K562 (cell line): Measurements from ENCODE around the gene CEP68. TPM values are rescaled to one million over a fixed set of nuclear protein-coding genes. Genes with fewer than 3 reads are reported as not detected.

Source experiments
- BACH1 ChIP-seq: fragments of 200-800 bp; sonication (Bioruptor generic); IDR thresholded peaks from 2 replicates; pipeline ENCODE4 v1.6.1; 2016; ENCODE audit warnings: missing genetic modification characterization, missing compliant biosample characterization
- BRD9 ChIP-seq: fragments of 450-650 bp; IDR thresholded peaks from 2 replicates; pipeline ENCODE4 v1.6.1; 2018; ENCODE audit warnings: low read depth; ENCODE audit not compliant: partially characterized antibody
- FOXM1 ChIP-seq, 2 experiments: fragments of 450-650 bp in 1 of 2; sonication (generic) in 1 of 2; formaldehyde crosslinking in 1 of 2; IDR thresholded peaks; 2 replicates each; pipeline versions ENCODE4 v1.6.1 to v1.9.0; 2017 to 2022; ENCODE audit warnings: low read depth in 2 of 2, mild to moderate bottlenecking in 2 of 2, missing genetic modification reagents in 1 of 2, moderate library complexity in 1 of 2
- FOXP4 ChIP-seq: sonication (generic); formaldehyde crosslinking; IDR thresholded peaks from 2 replicates; pipeline ENCODE4 v1.8.0; 2022; ENCODE audit warnings: mild to moderate bottlenecking, missing genetic modification reagents, borderline replicate concordance
- KAT7 ChIP-seq: sonication (generic); formaldehyde crosslinking; IDR thresholded peaks from 2 replicates; pipeline ENCODE4 v1.8.0; 2022; ENCODE audit warnings: missing genetic modification reagents, mild to moderate bottlenecking, borderline replicate concordance
- LEF1 ChIP-seq: fragments of 450-650 bp; IDR thresholded peaks from 2 replicates; pipeline ENCODE4 v1.6.1; 2016; ENCODE audit warnings: mild to moderate bottlenecking
- TGIF2 ChIP-seq: sonication (generic); formaldehyde crosslinking; IDR thresholded peaks from 2 replicates; pipeline ENCODE4 v1.8.1; 2022; ENCODE audit warnings: mild to moderate bottlenecking, missing genetic modification reagents, moderate library complexity
- ZNF124 ChIP-seq: sonication (generic); formaldehyde crosslinking; IDR thresholded peaks from 2 replicates; pipeline ENCODE4 v1.8.1; 2022; ENCODE audit warnings: missing genetic modification reagents
- polyA plus RNA-seq, 8 experiments: library from polyadenylated mRNA; depleted of rRNA in 4 of 8; stranded (reverse) in 5 of 8; unstranded in 3 of 8; fragments of >200 nt; fragmentation: Nextera tagmentation in 2 of 8; fragmentation: Illumina TruSeq in 1 of 8; extraction: Ambion mirVana in 2 of 8; extraction: Trizol in 1 of 8; gene quantifications; 2 replicates each; pipeline versions ENCODE4 v1.2.1 to v1.2.3, GENCODE V29; 2011 to 2014; ENCODE audit warnings: inconsistent platforms in 1 of 8, missing spikeins in 1 of 8
- total RNA-seq, 7 experiments: library from RNA; depleted of rRNA in 6 of 7; stranded (reverse); fragments of >200 nt in 6 of 7; fragmentation: Illumina TruSeq in 2 of 7; extraction: Trizol in 2 of 7; gene quantifications; 2 replicates each; pipeline versions ENCODE4 v1.2.1 to v1.2.3, GENCODE V29; 2011 to 2021; ENCODE audit warnings: low replicate concordance in 1 of 7

CEP68 gene
- total and polyA plus RNA-seq, 9 of the 15 experiments (the other 6 are each of a cell fraction or from before 2014, with no cell fraction given), result 1.4 to 8.5 (median 5.2) TPM

- TF ChIP-seq FOXP4, result 0 out of 2 replicates have a peak, but pooled peaks have one; percentile 22
- TF ChIP-seq BACH1 (tag), result peak; percentile 44; the same call in 1 of the 2 replicates
- TF ChIP-seq FOXM1 (IDR thresholded peaks at IDR 0.05; ENCODE audit: low read depth), result peak; percentile 7; the same call in 1 of the 2 replicates
- TF ChIP-seq FOXM1 (CRISPR knock-in tag; IDR thresholded peaks at IDR 0.05; ENCODE audit: low read depth), result no peak
- 0 out of 2 replicates have a peak, but pooled peaks have one; percentile 29 for TF ChIP-seq KAT7 (CRISPR knock-in tag)
- no peak for TF ChIP-seq BRD9
- no peak for TF ChIP-seq ZNF124 (CRISPR knock-in tag)
- TF ChIP-seq TGIF2, result 0 out of 2 replicates have a peak, but pooled peaks have one; percentile 23
- peak; percentile 13; the same call in 1 of the 2 replicates for TF ChIP-seq LEF1
Observed at GRCh38 chr2:65057054-65057375, 799 bp downstream of the CEP68 start (continued).
